Vagina (tissue), 2 donors: ENCODE results near the gene ABTB2.

Experiments
- CTCF ChIP-seq, 3 experiments: fragments of 450-650 bp in 2 of 3; fragments of 200-600 bp in 1 of 3; sonication (generic) in 1 of 3; IDR thresholded peaks; one replicate each; pipeline ENCODE4 v1.5.1; 2017 to 2019; ENCODE audit warnings: antibody characterized with exemption in 3 of 3, mild to moderate bottlenecking in 2 of 3, moderate library complexity in 2 of 3
- POLR2AphosphoS5 ChIP-seq, 2 donors: sonication (generic); formaldehyde crosslinking; IDR thresholded peaks; one replicate each; pipeline ENCODE4 v1.9.0; 2017; ENCODE audit warnings: antibody characterized with exemption in 2 of 2, mild to moderate bottlenecking in 2 of 2, low read depth in 1 of 2; ENCODE audit not compliant: insufficient read depth in 1 of 2

- TF ChIP-seq CTCF (IDR thresholded peaks at IDR 0.05): no peak
- peak in 1 of 2 donors; percentile 71 for TF ChIP-seq POLR2AphosphoS5 (IDR thresholded peaks at IDR 0.05; ENCODE audit: insufficient read depth in 1 of 2, low read depth in 1 of 2)
Measured at GRCh38 chr11:34395916-34396550, 38.2 kb upstream of the ABTB2 start.
